PC-9 (cell line): Measurements from ENCODE around the gene SEMA5A. TPM values are rescaled to one million over a fixed set of nuclear protein-coding genes. Genes with fewer than 3 reads are reported as not detected.

Experiments
- BruUV-seq: library from RNA; stranded (reverse); fragments of 400-500 nt; replicated peaks from 2 replicates; lab custom pipeline; 2021; lab: Mats Ljungman, UMichigan
- CTCF ChIA-PET: fragments of 300-600 bp; sonication (Branson Sonifier 250); formaldehyde crosslinking; loops from one replicate; lab custom pipeline; 2022; ENCODE audit warnings: antibody characterized with exemption; lab: Charles Lee
- POLR2A ChIA-PET: fragments of 300-600 bp; sonication (Branson Sonifier 250); formaldehyde crosslinking; loops from one replicate; lab custom pipeline; 2022; ENCODE audit warnings: antibody characterized with exemption; ENCODE audit not compliant: unreplicated experiment; lab: Charles Lee
- DNase-seq, 2 experiments: peaks; one replicate each; pipeline versions ENCODE4 v3.0.0 to v3.0.0-alpha.2; 2015 to 2022; ENCODE audit warnings: mixed read lengths in 1 of 2
- H2AFZ ChIP-seq: fragments of 200-600 bp; sonication (generic); 2 replicates; pipeline ENCODE4 v1.8.1; 2017; ENCODE audit warnings: antibody characterized with exemption
- H3F3A ChIP-seq: fragments of 200-600 bp; sonication (generic); 2 replicates; pipeline ENCODE4 v1.8.1; 2017; ENCODE audit warnings: antibody characterized with exemption, mild to moderate bottlenecking, low read depth; ENCODE audit not compliant: insufficient read depth
- H3K27ac ChIP-seq: fragments of 200-600 bp; sonication (generic); 2 replicates; pipeline ENCODE4 v1.6.1; 2016; ENCODE audit warnings: mixed run types
- H3K27me3 ChIP-seq: fragments of 200-600 bp; sonication (generic); 2 replicates; pipeline ENCODE4 v1.6.1; 2016; ENCODE audit warnings: low read depth, mixed run types; ENCODE audit not compliant: insufficient read depth
- H3K36me3 ChIP-seq: fragments of 200-600 bp; sonication (generic); 2 replicates; pipeline ENCODE4 v1.6.1; 2016; ENCODE audit warnings: low read depth, mixed run types
- H3K4me1 ChIP-seq: fragments of 200-600 bp; sonication (generic); replicated peaks from 2 replicates; pipeline ENCODE4 v1.6.1; 2016; ENCODE audit warnings: mixed run types; ENCODE audit not compliant: insufficient read depth
- H3K4me2 ChIP-seq: fragments of 200-600 bp; sonication (generic); 2 replicates; pipeline ENCODE4 v1.6.1; 2017; ENCODE audit warnings: mixed run types
- H3K4me3 ChIP-seq: fragments of 200-600 bp; sonication (generic); 2 replicates; pipeline ENCODE4 v1.6.1; 2016; ENCODE audit warnings: mixed run types
- H3K79me2 ChIP-seq: fragments of 200-600 bp; sonication (generic); 2 replicates; pipeline ENCODE4 v1.6.1; 2017; ENCODE audit warnings: low read depth, mixed run types
- H3K9me2 ChIP-seq: fragments of 200-600 bp; sonication (generic); 2 replicates; pipeline ENCODE4 v1.8.1; 2017; ENCODE audit warnings: mild to moderate bottlenecking; ENCODE audit not compliant: insufficient read depth
- H3K9me3 ChIP-seq: fragments of 200-600 bp; sonication (generic); 2 replicates; pipeline ENCODE4 v1.8.1; 2016; ENCODE audit warnings: low read depth; ENCODE audit not compliant: insufficient read depth
- H4K20me1 ChIP-seq: fragments of 200-600 bp; sonication (generic); 2 replicates; pipeline ENCODE4 v1.8.1; 2017; ENCODE audit not compliant: insufficient read depth
- EZH2 ChIP-seq: fragments of 200-600 bp; sonication (generic); IDR thresholded peaks from 2 replicates; pipeline ENCODE4 v1.8.0; 2017; ENCODE audit warnings: antibody characterized with exemption, low read depth
- intact Hi-C: fragments of 100-400 bp; cut with micrococcal nuclease; formaldehyde crosslinking; loops from one replicate; pipeline ENCODE4 v1.10.0; 2022; ENCODE audit not compliant: unreplicated experiment
- total RNA-seq: library from RNA; stranded (reverse); gene quantifications from 2 replicates; pipeline ENCODE4 v1.2.3, GENCODE V29; 2021
- TF ChIP-seq, protein P1 (sequence below): fragments of 200-600 bp; sonication (generic); conservative IDR thresholded peaks from 2 replicates; pipeline ENCODE4 v1.6.1; 2017; ENCODE audit warnings: mixed run types, antibody characterized with exemption, mild to moderate bottlenecking, moderate library complexity

SEMA5A gene
- total RNA-seq, 1 experiment from 2014 or later, result not detected

DNA sequence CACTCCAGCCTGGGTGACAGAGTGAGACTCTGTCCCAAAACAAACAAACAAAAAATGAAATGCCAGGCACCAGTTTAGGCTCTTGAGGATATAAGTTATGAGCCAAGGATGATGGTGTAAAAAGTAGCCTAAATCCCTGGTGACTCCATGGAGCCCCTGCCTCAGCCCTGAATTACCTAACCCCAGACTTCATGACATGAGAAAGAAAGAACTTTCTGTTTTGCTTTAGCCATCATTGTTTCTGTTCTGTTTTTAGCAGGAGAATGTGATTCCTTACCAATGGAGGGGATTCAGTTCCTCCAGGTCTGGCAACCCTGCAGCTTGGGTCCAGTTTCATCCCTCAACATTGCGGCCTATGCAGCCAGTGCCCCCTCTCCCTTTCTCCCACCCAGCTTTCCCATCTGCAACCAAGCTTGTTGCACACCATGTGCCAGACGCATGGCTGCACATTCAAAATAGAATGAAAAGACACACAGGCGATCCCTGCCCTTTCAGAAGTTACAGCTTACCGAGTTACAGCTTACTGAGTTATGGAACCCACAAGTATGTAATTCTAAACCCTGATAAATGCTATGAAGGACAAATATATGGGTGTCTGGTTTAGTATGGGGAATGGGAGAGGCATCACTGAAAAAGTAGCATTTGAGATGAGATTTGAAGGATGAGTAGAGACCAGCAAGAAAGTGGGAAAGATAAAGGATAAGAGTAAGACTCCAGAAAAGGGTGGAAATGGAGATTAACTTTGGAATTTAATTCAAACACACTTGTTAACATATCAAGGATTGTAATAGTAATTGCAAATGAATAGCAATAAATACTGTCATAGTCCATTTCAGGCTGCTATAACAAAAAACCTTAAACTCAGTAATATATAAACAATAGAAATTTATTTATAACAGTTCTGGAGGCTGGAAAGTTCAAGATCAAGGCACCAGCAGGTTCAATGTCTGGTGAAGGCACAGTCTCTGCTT is 6.0 kb upstream of the SEMA5A start:
- no TSS peak for BruUV-seq
- no peak overlapping the region for H3K4me3 ChIP-seq
- CTCF ChIA-PET, result no interaction called here
- TF ChIP-seq, protein P1, sequence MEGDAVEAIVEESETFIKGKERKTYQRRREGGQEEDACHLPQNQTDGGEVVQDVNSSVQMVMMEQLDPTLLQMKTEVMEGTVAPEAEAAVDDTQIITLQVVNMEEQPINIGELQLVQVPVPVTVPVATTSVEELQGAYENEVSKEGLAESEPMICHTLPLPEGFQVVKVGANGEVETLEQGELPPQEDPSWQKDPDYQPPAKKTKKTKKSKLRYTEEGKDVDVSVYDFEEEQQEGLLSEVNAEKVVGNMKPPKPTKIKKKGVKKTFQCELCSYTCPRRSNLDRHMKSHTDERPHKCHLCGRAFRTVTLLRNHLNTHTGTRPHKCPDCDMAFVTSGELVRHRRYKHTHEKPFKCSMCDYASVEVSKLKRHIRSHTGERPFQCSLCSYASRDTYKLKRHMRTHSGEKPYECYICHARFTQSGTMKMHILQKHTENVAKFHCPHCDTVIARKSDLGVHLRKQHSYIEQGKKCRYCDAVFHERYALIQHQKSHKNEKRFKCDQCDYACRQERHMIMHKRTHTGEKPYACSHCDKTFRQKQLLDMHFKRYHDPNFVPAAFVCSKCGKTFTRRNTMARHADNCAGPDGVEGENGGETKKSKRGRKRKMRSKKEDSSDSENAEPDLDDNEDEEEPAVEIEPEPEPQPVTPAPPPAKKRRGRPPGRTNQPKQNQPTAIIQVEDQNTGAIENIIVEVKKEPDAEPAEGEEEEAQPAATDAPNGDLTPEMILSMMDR, result no peak
- no peak for TF ChIP-seq EZH2
- intact Hi-C loops, result no loop called here
- no peak overlapping the region for H2AFZ ChIP-seq
- H3K27me3 ChIP-seq, result no peaks in the 10 kb centered on the region
- H3K27ac ChIP-seq, result no peak overlapping the region
- no peaks in the 10 kb centered on the region for H3K9me3 ChIP-seq
- H3K4me1 ChIP-seq, result peaks cover 28% of the 10 kb centered on the region
- DNase-seq, result no peak
- no peaks in the 10 kb centered on the region for H3K36me3 ChIP-seq
- no peaks in the 10 kb centered on the region for H3K9me2 ChIP-seq
- no peak overlapping the region for H3K4me2 ChIP-seq
- H3F3A ChIP-seq, result peaks cover 5% of the 10 kb centered on the region; the same call in 1 of the 2 replicates
- peaks cover 21% of the 10 kb centered on the region for H3K79me2 ChIP-seq
- POLR2A ChIA-PET, result interaction anchor here (0.5 kb wide), 1 partner anchor 110 kb away, joined by 8 read pairs; no protein-coding TSS in a partner anchor
- H4K20me1 ChIP-seq, result no peaks in the 10 kb centered on the region

DNA sequence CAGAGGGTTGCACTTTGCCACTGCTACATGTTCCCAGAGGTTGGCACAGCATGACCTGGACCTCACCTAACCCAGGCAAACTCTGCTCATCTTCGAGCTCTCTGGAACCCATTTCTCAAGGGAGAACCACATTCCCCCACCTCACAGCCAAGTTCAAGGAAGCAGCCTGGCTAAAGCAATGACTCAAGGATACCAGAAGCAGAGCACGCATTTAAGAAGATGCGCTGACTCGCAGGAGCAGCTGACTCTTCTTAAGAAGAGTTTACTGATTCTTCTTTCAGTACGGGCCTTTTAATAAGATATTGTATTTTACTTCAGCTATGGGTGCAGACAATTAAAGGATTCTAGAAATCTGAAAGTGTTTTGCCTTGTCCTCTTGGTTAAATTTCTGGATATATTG is 4.1 kb upstream of the SEMA5A start:
- no TSS peak for BruUV-seq

More for the DNA sequence above, 4.1 kb upstream of the SEMA5A start:
- no peak overlapping the region for H3K27ac ChIP-seq
- H3K4me1 ChIP-seq, result peaks cover 17% of the 10 kb centered on the region
- no peaks in the 10 kb centered on the region for H4K20me1 ChIP-seq
- peaks cover 21% of the 10 kb centered on the region for H3K79me2 ChIP-seq
- intact Hi-C loops, result loop anchor here (10.0 kb wide), 1 partner anchor 185 kb away; no protein-coding TSS in a partner anchor
- H3K27me3 ChIP-seq, result no peaks in the 10 kb centered on the region
- H2AFZ ChIP-seq, result no peak overlapping the region
- ChIA-PET CTCF (no interaction called here), POLR2A (no interaction called here)
- H3K9me2 ChIP-seq, result no peaks in the 10 kb centered on the region
- no peak for DNase-seq
- no peak overlapping the region for H3K4me3 ChIP-seq
- no peaks in the 10 kb centered on the region for H3K9me3 ChIP-seq
- H3F3A ChIP-seq, result no peaks in the 10 kb centered on the region
- H3K36me3 ChIP-seq, result no peaks in the 10 kb centered on the region
- TF ChIP-seq EZH2, result no peak
- TF ChIP-seq, protein P1, result no peak
- H3K4me2 ChIP-seq, result no peak overlapping the region
